Coronary artery (tissue), 2 donors: ENCODE measurements around the gene TENM3.

Experiments
- DNase-seq: peaks from one replicate; pipeline ENCODE4 v3.0.0-alpha.2; 2017; ENCODE audit warnings: low spot score
- H3K27ac ChIP-seq, 2 donors: fragments of 200-600 bp; sonication (generic); one replicate each; pipeline ENCODE4 v1.5.1; 2016 to 2019
- H3K4me3 ChIP-seq: fragments of 200-600 bp; sonication (generic); 2 replicates; pipeline ENCODE4 v1.5.1; 2016; ENCODE audit warnings: mild to moderate bottlenecking, moderate library complexity
- TF ChIP-seq, protein P1 (sequence below): fragments of 200-600 bp; sonication (generic); IDR thresholded peaks from one replicate; pipeline ENCODE4 v1.5.1; 2019; ENCODE audit warnings: antibody characterized with exemption

Gene TENM3

DNA sequence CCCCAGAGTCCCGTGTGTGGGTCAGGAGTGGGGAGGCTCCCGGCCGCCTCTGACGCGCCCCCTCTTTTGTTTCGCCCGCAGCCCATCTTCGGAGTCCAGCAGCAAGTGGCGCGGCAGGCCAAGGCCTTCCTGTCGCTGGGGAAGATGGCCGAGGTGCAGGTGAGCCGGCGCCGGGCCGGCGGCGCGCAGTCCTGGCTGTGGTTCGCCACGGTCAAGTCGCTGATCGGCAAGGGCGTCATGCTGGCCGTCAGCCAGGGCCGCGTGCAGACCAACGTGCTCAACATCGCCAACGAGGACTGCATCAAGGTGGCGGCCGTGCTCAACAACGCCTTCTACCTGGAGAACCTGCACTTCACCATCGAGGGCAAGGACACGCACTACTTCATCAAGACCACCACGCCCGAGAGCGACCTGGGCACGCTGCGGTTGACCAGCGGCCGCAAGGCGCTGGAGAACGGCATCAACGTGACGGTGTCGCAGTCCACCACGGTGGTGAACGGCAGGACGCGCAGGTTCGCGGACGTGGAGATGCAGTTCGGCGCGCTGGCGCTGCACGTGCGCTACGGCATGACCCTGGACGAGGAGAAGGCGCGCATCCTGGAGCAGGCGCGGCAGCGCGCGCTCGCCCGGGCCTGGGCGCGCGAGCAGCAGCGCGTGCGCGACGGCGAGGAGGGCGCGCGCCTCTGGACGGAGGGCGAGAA lies 556.5 kb downstream of the TENM3 start:
- Histone ChIP-seq H3K4me3 (no peak overlapping the region), H3K27ac (no peak overlapping the region)
- DNase-seq = no peak
- TF ChIP-seq, protein P1, sequence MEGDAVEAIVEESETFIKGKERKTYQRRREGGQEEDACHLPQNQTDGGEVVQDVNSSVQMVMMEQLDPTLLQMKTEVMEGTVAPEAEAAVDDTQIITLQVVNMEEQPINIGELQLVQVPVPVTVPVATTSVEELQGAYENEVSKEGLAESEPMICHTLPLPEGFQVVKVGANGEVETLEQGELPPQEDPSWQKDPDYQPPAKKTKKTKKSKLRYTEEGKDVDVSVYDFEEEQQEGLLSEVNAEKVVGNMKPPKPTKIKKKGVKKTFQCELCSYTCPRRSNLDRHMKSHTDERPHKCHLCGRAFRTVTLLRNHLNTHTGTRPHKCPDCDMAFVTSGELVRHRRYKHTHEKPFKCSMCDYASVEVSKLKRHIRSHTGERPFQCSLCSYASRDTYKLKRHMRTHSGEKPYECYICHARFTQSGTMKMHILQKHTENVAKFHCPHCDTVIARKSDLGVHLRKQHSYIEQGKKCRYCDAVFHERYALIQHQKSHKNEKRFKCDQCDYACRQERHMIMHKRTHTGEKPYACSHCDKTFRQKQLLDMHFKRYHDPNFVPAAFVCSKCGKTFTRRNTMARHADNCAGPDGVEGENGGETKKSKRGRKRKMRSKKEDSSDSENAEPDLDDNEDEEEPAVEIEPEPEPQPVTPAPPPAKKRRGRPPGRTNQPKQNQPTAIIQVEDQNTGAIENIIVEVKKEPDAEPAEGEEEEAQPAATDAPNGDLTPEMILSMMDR = no peak

DNA sequence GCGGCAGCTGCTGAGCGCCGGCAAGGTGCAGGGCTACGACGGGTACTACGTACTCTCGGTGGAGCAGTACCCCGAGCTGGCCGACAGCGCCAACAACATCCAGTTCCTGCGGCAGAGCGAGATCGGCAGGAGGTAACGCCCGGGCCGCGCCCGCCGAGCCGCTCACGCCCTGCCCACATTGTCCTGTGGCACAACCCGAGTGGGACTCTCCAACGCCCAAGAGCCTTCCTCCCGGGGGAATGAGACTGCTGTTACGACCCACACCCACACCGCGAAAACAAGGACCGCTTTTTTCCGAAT lies 557.0 kb downstream of the TENM3 start:
- Histone ChIP-seq H3K27ac (no peak overlapping the region), H3K4me3 (no peak overlapping the region)
- no peak for DNase-seq
- TF ChIP-seq, protein P1 = no peak

DNA sequence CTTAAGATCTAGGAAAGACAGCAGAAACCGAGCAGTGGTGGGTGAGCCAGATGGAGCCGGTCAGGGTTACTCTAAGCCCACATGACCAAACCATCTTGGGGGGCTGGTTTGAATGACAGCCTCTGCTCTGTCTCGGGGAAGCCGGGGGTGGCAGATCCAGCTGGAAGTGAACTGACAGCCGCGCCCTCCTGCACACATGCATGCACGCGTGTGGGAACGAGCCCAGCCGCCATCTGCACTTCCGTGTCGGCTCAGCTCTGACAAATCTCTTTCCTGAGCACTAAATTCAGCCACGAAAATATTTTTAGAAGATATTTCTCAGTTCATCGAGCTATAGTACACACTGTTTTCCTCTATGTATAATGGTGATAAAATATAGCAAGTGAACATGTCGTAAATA lies 558.4 kb downstream of the TENM3 start:
- H3K27ac ChIP-seq = no peak overlapping the region
- DNase-seq = no peak
- TF ChIP-seq, protein P1 = no peak
- H3K4me3 ChIP-seq = no peak overlapping the region

DNA sequence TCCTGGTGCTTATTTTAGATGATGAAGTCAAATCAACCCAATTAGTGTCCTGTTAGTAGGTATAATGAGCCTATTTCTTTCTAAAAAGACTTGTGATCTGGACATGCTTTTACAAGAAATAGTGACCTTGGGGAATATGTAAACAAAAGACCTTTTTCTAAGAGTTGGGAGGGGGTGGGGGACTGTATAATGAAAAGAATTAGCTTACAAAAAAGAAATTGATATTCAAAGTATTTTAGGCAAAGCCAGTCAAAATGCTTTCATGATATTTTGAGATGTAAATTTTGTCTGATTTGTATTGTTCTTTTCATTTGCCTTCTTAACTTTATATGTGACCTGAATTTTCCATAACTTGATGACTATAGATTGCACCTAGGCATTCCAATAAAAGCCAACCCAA lies 559.4 kb downstream of the TENM3 start:
- Histone ChIP-seq H3K4me3 (no peak overlapping the region), H3K27ac (no peak overlapping the region)
- TF ChIP-seq, protein P1 = no peak
- DNase-seq = no peak

DNA sequence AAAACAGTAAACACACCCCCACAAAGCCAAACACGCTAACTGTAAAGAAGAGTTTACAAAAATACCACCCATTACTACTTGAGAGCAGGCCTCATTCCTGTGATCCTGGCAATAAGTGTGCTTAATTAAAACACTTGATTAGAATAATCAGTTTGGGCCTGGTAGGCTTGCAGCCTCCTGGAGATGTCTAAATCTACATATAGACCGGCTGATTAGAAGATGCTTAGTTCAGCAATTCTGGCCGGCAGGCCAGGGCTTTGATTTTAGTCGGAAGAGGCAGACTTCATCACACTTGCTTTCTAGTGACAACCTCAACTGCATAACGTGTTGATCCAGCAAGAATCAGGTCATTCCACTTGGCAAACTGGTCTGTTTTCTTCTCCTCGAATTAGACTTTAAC lies 560.0 kb downstream of the TENM3 start:
- DNase-seq = no peak
- Histone ChIP-seq H3K4me3 (no peak overlapping the region), H3K27ac (no peak overlapping the region)
- TF ChIP-seq, protein P1 = no peak

DNA sequence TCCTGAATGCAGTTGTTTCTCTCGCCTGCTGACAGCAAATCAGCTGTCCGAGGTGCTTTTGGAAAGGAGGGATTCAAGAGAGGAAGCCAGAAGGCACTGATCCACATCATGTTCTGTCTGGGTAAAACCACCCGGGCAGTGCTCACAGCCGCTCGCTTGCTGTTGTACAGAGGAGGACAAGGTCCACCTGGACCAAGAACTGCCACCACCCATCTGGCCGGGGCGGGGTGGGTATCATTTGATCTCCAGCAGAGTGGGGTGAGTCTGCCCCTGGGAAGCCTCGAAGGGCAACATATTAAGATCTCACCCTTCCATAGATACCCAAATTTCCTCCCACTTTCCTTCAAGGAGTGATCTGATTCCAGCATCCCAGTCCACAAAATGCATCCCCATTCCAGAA lies 560.9 kb downstream of the TENM3 start:
- DNase-seq = no peak
- TF ChIP-seq, protein P1 = no peak
- Histone ChIP-seq H3K27ac (no peak overlapping the region), H3K4me3 (no peak overlapping the region)

DNA sequence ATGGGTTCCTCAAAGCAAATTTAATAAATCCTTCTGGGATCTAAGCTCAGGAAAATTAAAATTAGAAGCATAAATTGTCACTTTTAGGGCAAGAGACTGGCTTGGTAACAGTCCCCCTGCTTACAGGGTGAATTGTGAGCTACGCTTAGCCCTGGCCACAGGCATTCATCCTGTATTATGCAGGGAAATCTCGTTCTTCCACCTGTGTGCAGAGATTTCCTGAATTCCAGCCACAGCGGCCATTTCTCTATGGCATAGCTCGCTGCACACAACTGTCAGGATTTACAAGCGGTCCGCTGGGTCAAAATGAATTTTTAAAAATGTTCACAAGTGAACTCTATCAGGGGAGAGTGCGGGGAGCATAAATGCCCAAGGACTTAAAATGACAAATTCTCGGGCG lies 562.1 kb downstream of the TENM3 start:
- TF ChIP-seq, protein P1 = no peak
- Histone ChIP-seq H3K4me3 (no peak overlapping the region), H3K27ac (no peak overlapping the region)
- no peak for DNase-seq
